GM12878 (cell line): ENCODE measurements around the gene FGFRL1. TPM values are rescaled to one million over a fixed set of nuclear protein-coding genes. Genes with fewer than 3 reads are reported as not detected.

ENCODE experiments used
- ATAC-seq: fragments of 200-7000 bp; cut with Tn5 transposase; 3 replicates; pipeline ENCODE4 v1.9.1; 2020; ENCODE audit warnings: mild to moderate bottlenecking, moderate library complexity
- BruUV-seq: library from RNA; stranded (reverse); fragments of 400-500 nt; replicated peaks from 2 replicates; lab custom pipeline; 2021; lab: Mats Ljungman, UMichigan
- CTCF ChIA-PET: fragments of 300-600 bp; sonication (Branson Sonifier 250); formaldehyde crosslinking; extraction: SDS; loops from one replicate; lab custom pipeline; 2021; ENCODE audit warnings: inconsistent platforms; lab: Yijun Ruan, JAX
- POLR2A ChIA-PET: fragments of 350-600 bp; formaldehyde crosslinking; extraction: SDS; loops from one replicate; lab custom pipeline; 2021; ENCODE audit warnings: inconsistent platforms; lab: Charles Lee
- RAD21 ChIA-PET: fragments of 300-600 bp; sonication (Branson Sonifier 250); formaldehyde crosslinking; loops from one replicate; lab custom pipeline; 2023; ENCODE audit warnings: antibody characterized with exemption; ENCODE audit not compliant: unreplicated experiment; lab: Charles Lee
- SMC1A ChIA-PET: fragments of 300-600 bp; sonication (Branson Sonifier 250); formaldehyde crosslinking; loops from one replicate; lab custom pipeline; 2023; ENCODE audit not compliant: unreplicated experiment, uncharacterized antibody; lab: Charles Lee
- DNase-seq: peaks from one replicate; pipeline ENCODE4 v3.0.0-alpha.2; 2011; ENCODE audit warnings: low read depth, low spot score
- FAIRE-seq: peaks from 3 replicates; lab custom pipeline; 2011; peaks lifted over from hg19 to GRCh38; lab: Jason Lieb, UNC
- H2AFZ ChIP-seq: 2 replicates; pipeline ENCODE4 v1.6.0; 2011; ENCODE audit warnings: low read depth, low read length, control low read depth; ENCODE audit not compliant: control insufficient read depth
- H3K27ac ChIP-seq: 2 replicates; pipeline ENCODE4 v1.5.1; 2011; ENCODE audit warnings: control low read depth; ENCODE audit not compliant: control insufficient read depth, insufficient read depth
- H3K27me3 ChIP-seq, 2 experiments: replicated peaks in 1 of 2; 2 replicates each; pipeline versions ENCODE4 v1.6.0 to v1.6.1; 2011; ENCODE audit warnings: low read length in 1 of 2; ENCODE audit not compliant: control insufficient read depth in 2 of 2, insufficient read depth in 2 of 2
- H3K36me3 ChIP-seq, 2 experiments: 2 replicates each; pipeline ENCODE4 v1.5.1; 2011; ENCODE audit warnings: low read length in 1 of 2; ENCODE audit not compliant: control insufficient read depth in 2 of 2, insufficient read depth in 2 of 2
- H3K4me1 ChIP-seq: 2 replicates; pipeline ENCODE4 v1.6.1; 2011; ENCODE audit warnings: mild to moderate bottlenecking, low read length, moderate library complexity, mixed read lengths; ENCODE audit not compliant: control insufficient read depth, insufficient read depth
- H3K4me2 ChIP-seq: 2 replicates; pipeline ENCODE4 v1.6.0; 2011; ENCODE audit warnings: control low read depth; ENCODE audit not compliant: control insufficient read depth, insufficient read depth
- H3K4me3 ChIP-seq: fragments of 200-600 bp; sonication (generic); 2 replicates; pipeline ENCODE4 v1.5.1; 2016
- H3K79me2 ChIP-seq: 2 replicates; pipeline ENCODE4 v1.6.0; 2011; ENCODE audit warnings: low read length; ENCODE audit not compliant: control insufficient read depth, insufficient read depth
- H3K9ac ChIP-seq: 2 replicates; pipeline ENCODE4 v1.8.0; 2011; ENCODE audit warnings: low read length, control low read depth, mixed read lengths; ENCODE audit not compliant: control insufficient read depth, insufficient read depth
- H3K9me3 ChIP-seq: replicated peaks from 3 replicates; pipeline ENCODE4 v1.5.1; 2011; ENCODE audit warnings: mild to moderate bottlenecking, low read length; ENCODE audit not compliant: control insufficient read depth, insufficient read depth
- H4K20me1 ChIP-seq: 2 replicates; pipeline ENCODE4 v1.6.0; 2011; ENCODE audit not compliant: control insufficient read depth, insufficient read depth
- ATF7 ChIP-seq: fragments of 450-650 bp; IDR thresholded peaks from 2 replicates; pipeline ENCODE4 v1.6.1; 2016; ENCODE audit warnings: low read depth, mild to moderate bottlenecking
- E2F8 ChIP-seq: fragments of 450-650 bp; IDR thresholded peaks from 2 replicates; pipeline ENCODE4 v1.6.1; 2018; ENCODE audit warnings: mild to moderate bottlenecking, low read depth, moderate library complexity; ENCODE audit not compliant: partially characterized antibody
- NFYA ChIP-seq: IDR thresholded peaks from 2 replicates; pipeline ENCODE4 v1.6.1; 2011; ENCODE audit warnings: low read depth, mild to moderate bottlenecking, low read length, improper control_type of control experiment, borderline replicate concordance
- NFYB ChIP-seq: IDR thresholded peaks from 2 replicates; pipeline ENCODE4 v1.6.1; 2011; ENCODE audit warnings: low read depth, mild to moderate bottlenecking, low read length, improper control_type of control experiment, moderate library complexity; ENCODE audit not compliant: insufficient read depth
- NR2F1 ChIP-seq: fragments of 450-650 bp; conservative IDR thresholded peaks from 2 replicates; pipeline ENCODE4 v1.6.1; 2017; ENCODE audit warnings: mild to moderate bottlenecking
- POU2F2 ChIP-seq: IDR thresholded peaks from 3 replicates; pipeline ENCODE4 v1.6.1; 2011; ENCODE audit warnings: low read depth, mild to moderate bottlenecking, low read length, borderline replicate concordance
- RB1 ChIP-seq: fragments of 450-650 bp; formaldehyde crosslinking; IDR thresholded peaks from 2 replicates; pipeline ENCODE4 v1.6.1; 2017; ENCODE audit warnings: mild to moderate bottlenecking, borderline replicate concordance
- ZNF24 ChIP-seq: fragments of 450-650 bp; IDR thresholded peaks from 2 replicates; pipeline ENCODE4 v1.6.1; 2017; ENCODE audit warnings: antibody characterized with exemption, mild to moderate bottlenecking
- WGBS: methylation state at CpG from one replicate; pipeline ENCODE4 v1.1.6; 2016; ENCODE audit warnings: low lambda C conversion rate; ENCODE audit not compliant: insufficient replicate concordance, insufficient coverage; ENCODE audit errors: missing lambda C conversion rate; 5-methylcytosine and 5-hydroxymethylcytosine counted together
- in situ Hi-C: fragments of 300-500 bp; cut with MboI; formaldehyde crosslinking; loops from 9 replicates; pipeline ENCODE4 v1.14.3; 2018; ENCODE audit warnings: mixed read lengths
- intact Hi-C: fragments of 100-400 bp; cut with micrococcal nuclease; formaldehyde crosslinking; loops from one replicate; pipeline ENCODE4 v1.14.2; 2022; ENCODE audit not compliant: unreplicated experiment
- polyA plus RNA-seq, 11 experiments: library from polyadenylated mRNA; depleted of rRNA in 4 of 11; unstranded in 6 of 11; stranded (reverse) in 5 of 11; fragments of >200 nt; fragmentation: Nextera tagmentation in 4 of 11; fragmentation: Illumina TruSeq in 1 of 11; extraction: Ambion mirVana in 4 of 11; extraction: Trizol in 1 of 11; gene quantifications; 1 replicate in 1 of 11; 2 replicates in 10 of 11; pipeline versions ENCODE4 v1.2.1 to v1.2.3, GENCODE V29; 2011 to 2016; ENCODE audit warnings: inconsistent platforms in 2 of 11, missing spikeins in 2 of 11, low read depth in 1 of 11
- total RNA-seq, 4 experiments: library from RNA; depleted of rRNA in 3 of 4; stranded (reverse); fragments of >200 nt in 3 of 4; fragmentation: Illumina TruSeq in 1 of 4; extraction: Trizol in 1 of 4; gene quantifications; 2 replicates each; pipeline versions ENCODE4 v1.2.1 to v1.2.3, GENCODE V29; 2013 to 2021
- TF ChIP-seq, protein P1 (sequence below): IDR thresholded peaks from 2 replicates; pipeline ENCODE4 v1.6.1; 2011; ENCODE audit warnings: borderline replicate concordance, low read depth, mild to moderate bottlenecking, moderate library complexity, low read length; ENCODE audit not compliant: insufficient read depth, poor library complexity, severe bottlenecking

Gene FGFRL1
- total and polyA plus RNA-seq, 10 of the 15 experiments (the other 5 are each of a cell fraction or from before 2014, with no cell fraction given): 0.02 to 1.5 (median 0.29) TPM; not detected in 2

- no peak for TF ChIP-seq E2F8
- no peak for TF ChIP-seq RB1
- TF ChIP-seq NFYA: no peak
- TF ChIP-seq, protein P1, sequence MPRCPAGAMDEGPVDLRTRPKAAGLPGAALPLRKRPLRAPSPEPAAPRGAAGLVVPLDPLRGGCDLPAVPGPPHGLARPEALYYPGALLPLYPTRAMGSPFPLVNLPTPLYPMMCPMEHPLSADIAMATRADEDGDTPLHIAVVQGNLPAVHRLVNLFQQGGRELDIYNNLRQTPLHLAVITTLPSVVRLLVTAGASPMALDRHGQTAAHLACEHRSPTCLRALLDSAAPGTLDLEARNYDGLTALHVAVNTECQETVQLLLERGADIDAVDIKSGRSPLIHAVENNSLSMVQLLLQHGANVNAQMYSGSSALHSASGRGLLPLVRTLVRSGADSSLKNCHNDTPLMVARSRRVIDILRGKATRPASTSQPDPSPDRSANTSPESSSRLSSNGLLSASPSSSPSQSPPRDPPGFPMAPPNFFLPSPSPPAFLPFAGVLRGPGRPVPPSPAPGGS: no peak
- TF ChIP-seq ATF7: no peak
- TF ChIP-seq NR2F1: no peak
- TF ChIP-seq, all 136 proteins: peak for 0
These were observed 47.7 kb downstream of the FGFRL1 start (continued) for GRCh38 chr4:1058997-1059665.

- FAIRE-seq (no peak), DNase-seq (no peak), ATAC-seq (no peak)
- in situ Hi-C loops: no loop called here
- H3K27ac ChIP-seq: no peak overlapping the region
- no TSS peak for BruUV-seq
- 33% methylated on average over 10 of the region's 10 CpGs for WGBS
- POLR2A ChIA-PET: no interaction called here
- H3K27me3 ChIP-seq: peaks cover 0 to 2% of the 10 kb centered on the region in 2 experiments; a peak in 2 of 4 replicates
- H3K9ac ChIP-seq: no peak overlapping the region
- TF ChIP-seq POU2F2 (no peak), NFYB (no peak), ZNF24 (no peak)
- CTCF ChIA-PET: no interaction called here
- H3K36me3 ChIP-seq: no peaks in the 10 kb centered on the region
- intact Hi-C loops: no loop called here
- H3K9me3 ChIP-seq: no peaks in the 10 kb centered on the region
- no peak overlapping the region for H2AFZ ChIP-seq
- no peaks in the 10 kb centered on the region for H4K20me1 ChIP-seq
- H3K4me3 ChIP-seq: no peak overlapping the region
- no peaks in the 10 kb centered on the region for H3K79me2 ChIP-seq
- no peak overlapping the region for H3K4me2 ChIP-seq
- SMC1A ChIA-PET: no interaction called here
- RAD21 ChIA-PET: no interaction called here
- H3K4me1 ChIP-seq: no peaks in the 10 kb centered on the region
These were observed 48.7 kb downstream of the FGFRL1 start for GRCh38 chr4:1060121-1060520.
